Activated naive CD4-positive, alpha-beta T cell treated with anti-CD3 and anti-CD28 coated beads, Interleukin-2, amount 50 U/mL, for 16 hours (primary cell): ENCODE measurements around the gene EN2.

ENCODE experiments used
- DNase-seq: peaks from one replicate; pipeline ENCODE4 v3.0.0-alpha.2; 2020

The EN2 gene

GRCh38 chr7:155451840-155452239 lies 6.1 kb upstream of the EN2 start:
- no peak for DNase-seq

GRCh38 chr7:155452505-155453295 lies 5.2 kb upstream of the EN2 start:
- DNase-seq: no peak

- DNase-seq: no peak
Observed at GRCh38 chr7:155453296-155454182, 4.4 kb upstream of the EN2 start.

- no peak for DNase-seq
Observed at GRCh38 chr7:155454183-155455112, 3.5 kb upstream of the EN2 start.

- no peak for DNase-seq
Observed at GRCh38 chr7:155455132-155455693, 2.7 kb upstream of the EN2 start.

- DNase-seq: no peak
Observed at GRCh38 chr7:155455776-155456737, 1.9 kb upstream of the EN2 start.

- no peak for DNase-seq
Observed at GRCh38 chr7:155456738-155457543, 988 bp upstream of the EN2 start.

GRCh38 chr7:155457544-155458110 lies 302 bp upstream of the EN2 start:
- DNase-seq: no peak

GRCh38 chr7:155458878-155459699 lies 1.2 kb downstream of the EN2 start:
- DNase-seq: no peak

- DNase-seq: no peak
Observed at GRCh38 chr7:155459700-155460461, 2.0 kb downstream of the EN2 start.

- no peak for DNase-seq
Observed at GRCh38 chr7:155460926-155461613, 3.1 kb downstream of the EN2 start.

GRCh38 chr7:155461631-155462030 lies 3.7 kb downstream of the EN2 start:
- no peak for DNase-seq

- no peak for DNase-seq
Observed at GRCh38 chr7:155462163-155462735, 4.3 kb downstream of the EN2 start.

GRCh38 chr7:155463114-155463811 lies 5.3 kb downstream of the EN2 start:
- DNase-seq: no peak

- DNase-seq: no peak
Observed at GRCh38 chr7:155464183-155464582, 6.3 kb downstream of the EN2 start.

GRCh38 chr7:155464948-155465739 lies 7.2 kb downstream of the EN2 start:
- no peak for DNase-seq
